HG02678 (cell line): ENCODE results near the gene PTGFRN.

Experiments
- ATAC-seq: cut with Tn5 transposase; IDR thresholded peaks from one replicate; pipeline ENCODE4 v1.9.1; 2021; ENCODE audit warnings: mild to moderate bottlenecking, moderate library complexity; ENCODE audit not compliant: unreplicated experiment

Gene PTGFRN

GRCh38 chr1:117025568-117025967 lies 115.9 kb downstream of the PTGFRN start:
- ATAC-seq, result no peak

- no peak for ATAC-seq
Measured at GRCh38 chr1:117026361-117026760, 116.6 kb downstream of the PTGFRN start.

- ATAC-seq, result no peak
Measured at GRCh38 chr1:117029685-117030084, 120.0 kb downstream of the PTGFRN start.

- no peak for ATAC-seq
Measured at GRCh38 chr1:117030271-117030877, 120.7 kb downstream of the PTGFRN start.

GRCh38 chr1:117032266-117032665 lies 122.5 kb downstream of the PTGFRN start:
- no peak for ATAC-seq

- no peak for ATAC-seq
Measured at GRCh38 chr1:117032681-117033539, 123.2 kb downstream of the PTGFRN start.

GRCh38 chr1:117033772-117034171 lies 124.1 kb downstream of the PTGFRN start:
- ATAC-seq, result no peak

GRCh38 chr1:117034791-117035290 lies 125.1 kb downstream of the PTGFRN start:
- no peak for ATAC-seq

GRCh38 chr1:117036018-117036461 lies 126.3 kb downstream of the PTGFRN start:
- no peak for ATAC-seq

GRCh38 chr1:117037802-117038201 lies 128.1 kb downstream of the PTGFRN start:
- ATAC-seq, result no peak

GRCh38 chr1:117038236-117038635 lies 128.5 kb downstream of the PTGFRN start:
- ATAC-seq, result no peak
